Body of pancreas (tissue), 4 donors: Measurements from ENCODE around the gene WNT10A.

Experiments
- CTCF ChIP-seq, 7 experiments: fragments of 450-650 bp in 4 of 7; fragments of 200-600 bp in 3 of 7; sonication (generic) in 3 of 7; IDR thresholded peaks; one replicate each; pipeline ENCODE4 v1.5.1; 2016 to 2019; ENCODE audit warnings: antibody characterized with exemption in 7 of 7
- POLR2A ChIP-seq, 3 donors: fragments of 450-650 bp; IDR thresholded peaks; one replicate each; pipeline ENCODE4 v1.6.1; 2016; ENCODE audit warnings: antibody characterized with exemption in 3 of 3, mild to moderate bottlenecking in 2 of 3

GRCh38 chr2:218832081-218832480 lies 48.6 kb upstream of the WNT10A start:
- TF ChIP-seq CTCF (IDR thresholded peaks at IDR 0.05), result no peak
- no peak for TF ChIP-seq POLR2A (IDR thresholded peaks at IDR 0.05)
